Naive thymus-derived CD4-positive, alpha-beta T cell (primary cell): ENCODE results near the gene TBC1D16. TPM values are rescaled to one million over a fixed set of nuclear protein-coding genes. Genes with fewer than 3 reads are reported as not detected.

ENCODE experiments used
- ATAC-seq: fragments of 150-1000 bp; cut with Tn5 transposase; 2 replicates; pipeline ENCODE4 v1.10.0; 2021; ENCODE audit warnings: mild to moderate bottlenecking, moderate library complexity
- CTCF ChIA-PET: fragments of 350-600 bp; sonication (Branson Sonifier 250); formaldehyde crosslinking; loops from one replicate; lab custom pipeline; 2021; ENCODE audit warnings: antibody characterized with exemption; lab: Charles Lee
- POLR2A ChIA-PET: fragments of 350-600 bp; sonication (Branson Sonifier 250); formaldehyde crosslinking; loops from one replicate; lab custom pipeline; 2021; ENCODE audit warnings: antibody characterized with exemption, inconsistent platforms; lab: Charles Lee
- DNase-seq, 9 donors: peaks; one replicate each; pipeline versions ENCODE4 v3.0.0 to v3.0.0-alpha.2; 2020 to 2022; ENCODE audit warnings: mixed read lengths in 1 of 9
- H3K27ac ChIP-seq: one replicate; pipeline ENCODE4 v1.7.0; 2013; ENCODE audit warnings: mild to moderate bottlenecking, low read depth, low read length, moderate library complexity
- H3K27me3 ChIP-seq, 2 donors: one replicate each; pipeline ENCODE4 v1.7.0; 2013; ENCODE audit warnings: low read length in 2 of 2, mild to moderate bottlenecking in 2 of 2, moderate library complexity in 2 of 2; ENCODE audit not compliant: control insufficient read depth in 2 of 2, insufficient read depth in 2 of 2
- H3K36me3 ChIP-seq, 3 experiments: 1 replicate in 2 of 3; 2 replicates in 1 of 3; pipeline ENCODE4 v1.7.0; 2013; ENCODE audit warnings: low read length in 3 of 3, mild to moderate bottlenecking in 3 of 3, moderate library complexity in 1 of 3; ENCODE audit not compliant: insufficient read depth in 3 of 3, control insufficient read depth in 2 of 3
- H3K4me1 ChIP-seq, 2 donors: one replicate each; pipeline ENCODE4 v1.7.0; 2013; ENCODE audit warnings: low read length in 2 of 2, mild to moderate bottlenecking in 2 of 2, moderate library complexity in 1 of 2; ENCODE audit not compliant: control insufficient read depth in 2 of 2, insufficient read depth in 2 of 2
- H3K4me3 ChIP-seq: 2 replicates; pipeline ENCODE4 v1.7.0; 2013; ENCODE audit warnings: mild to moderate bottlenecking, low read length
- H3K9me3 ChIP-seq, 3 experiments: 1 replicate in 2 of 3; 2 replicates in 1 of 3; pipeline ENCODE4 v1.7.0; 2013; ENCODE audit warnings: low read length in 3 of 3; ENCODE audit not compliant: control insufficient read depth in 2 of 3
- H3K27ac Mint-ChIP-seq, 9 donors: one replicate each; pipeline ENCODE4 v1.8.0; 2020 to 2022; ENCODE audit warnings: mixed read lengths in 9 of 9, mild to moderate bottlenecking in 8 of 9, moderate library complexity in 5 of 9, inconsistent platforms in 2 of 9
- H3K27me3 Mint-ChIP-seq, 5 donors: one replicate each; pipeline ENCODE4 v1.8.0; 2021 to 2022; ENCODE audit warnings: mixed read lengths in 5 of 5, mild to moderate bottlenecking in 1 of 5
- H3K36me3 Mint-ChIP-seq, 5 donors: one replicate each; pipeline ENCODE4 v1.8.0; 2020 to 2022; ENCODE audit warnings: mixed read lengths in 5 of 5, mild to moderate bottlenecking in 3 of 5, inconsistent platforms in 1 of 5
- H3K4me1 Mint-ChIP-seq, 7 donors: one replicate each; pipeline ENCODE4 v1.8.0; 2020 to 2022; ENCODE audit warnings: mixed read lengths in 7 of 7, mild to moderate bottlenecking in 3 of 7, inconsistent platforms in 1 of 7
- H3K4me3 Mint-ChIP-seq, 10 donors: one replicate each; pipeline ENCODE4 v1.8.0; 2020 to 2022; ENCODE audit warnings: mild to moderate bottlenecking in 10 of 10, mixed read lengths in 10 of 10, moderate library complexity in 6 of 10, inconsistent platforms in 2 of 10
- H3K9me3 Mint-ChIP-seq, 11 donors: one replicate each; pipeline ENCODE4 v1.8.0; 2020 to 2022; ENCODE audit warnings: mixed read lengths in 11 of 11, mild to moderate bottlenecking in 4 of 11, inconsistent platforms in 1 of 11, moderate library complexity in 1 of 11
- intact Hi-C, 2 donors: fragments of 100-400 bp; cut with micrococcal nuclease; formaldehyde crosslinking; loops; one replicate each; pipeline ENCODE4 v1.15.1; 2023
- polyA plus RNA-seq, 2 donors: library from polyadenylated mRNA; unstranded; fragments of 300-500 nt; fragmentation: Illumina TruSeq; gene quantifications; one replicate each; pipeline ENCODE4 v1.2.3, GENCODE V29; 2021
- total RNA-seq, 6 experiments: library from RNA in 5 of 6; stranded (reverse) in 5 of 6; gene quantifications; 1 replicate in 5 of 6; 2 replicates in 1 of 6; pipeline ENCODE4 v1.2.3 and lab custom pipeline; 2021 to 2026

TBC1D16 gene
- total and polyA plus RNA-seq, 7 experiments from 2014 or later, result 0.44 to 2.5 (median 1.2) TPM

DNA sequence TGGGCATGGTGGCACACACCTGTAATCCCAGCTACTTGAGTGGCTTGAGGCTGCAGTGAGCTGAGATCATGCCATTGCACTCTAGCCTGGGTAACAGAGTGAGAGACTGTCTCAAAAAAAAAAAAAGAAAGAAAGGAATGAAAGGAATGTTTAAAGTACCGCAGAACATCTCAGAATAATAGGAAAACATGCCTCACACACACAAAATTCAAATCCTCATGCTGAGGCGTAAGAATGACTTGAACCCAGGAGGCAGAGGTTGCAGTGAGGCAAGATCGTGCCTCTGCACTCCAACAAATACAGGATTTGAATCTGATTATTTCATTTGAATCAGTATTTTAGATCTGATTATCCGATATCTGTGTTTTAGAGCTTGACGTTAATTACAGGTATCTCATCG is 44.4 kb upstream of the TBC1D16 start:
- Histone ChIP-seq H3K36me3 (no peaks in the 10 kb centered on the region), H3K27me3 (no peaks in the 10 kb centered on the region), H3K27ac (no peak overlapping the region), H3K4me3 (no peak overlapping the region), H3K4me1 (peaks cover 0 to 5% of the 10 kb centered on the region in 2 donors), H3K9me3 (no peaks in the 10 kb centered on the region)
- Mint-ChIP-seq H3K4me1 (peaks cover 0 to 4% (median 2%) of the 10 kb centered on the region in 7 donors), H3K27ac (peak overlapping the region in 1 of 9 donors; percentile 31), H3K9me3 (no peaks in the 10 kb centered on the region), H3K4me3 (no peak overlapping the region), H3K27me3 (peaks cover 0 to 8% (median 0%) of the 10 kb centered on the region in 5 donors), H3K36me3 (no peaks in the 10 kb centered on the region)
- ChIA-PET CTCF (no interaction called here), POLR2A (interaction anchor here (0.7 kb wide), 1 partner anchor 1321 kb away, joined by 4 read pairs; no protein-coding TSS in a partner anchor)
- DNase-seq, result no peak
- intact Hi-C loops, result no loop called here
- no peak for ATAC-seq

DNA sequence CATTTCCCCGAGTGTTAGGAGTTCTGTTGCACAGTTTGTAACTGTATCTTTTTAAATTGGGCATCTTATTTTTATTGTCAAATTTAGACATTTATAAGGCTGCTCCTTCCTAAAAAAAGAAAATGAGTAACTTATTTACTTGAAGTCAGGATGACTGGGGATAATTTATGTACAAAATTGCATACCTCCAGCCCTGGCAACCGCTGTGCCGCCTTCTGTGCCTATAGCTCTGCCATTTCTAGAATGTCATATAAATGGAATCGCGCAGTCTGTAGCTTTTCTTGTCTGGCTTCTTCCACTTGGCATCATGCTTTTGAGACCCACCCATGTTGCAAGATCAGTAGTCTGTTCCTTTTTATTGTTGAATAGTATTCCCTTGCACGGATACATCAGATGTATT is 36.7 kb upstream of the TBC1D16 start:
- Mint-ChIP-seq H3K4me1 (peaks cover 0 to 13% (median 10%) of the 10 kb centered on the region in 7 donors), H3K27ac (no peak overlapping the region), H3K36me3 (no peaks in the 10 kb centered on the region), H3K27me3 (peaks cover 0 to 6% (median 0%) of the 10 kb centered on the region in 5 donors), H3K4me3 (no peak overlapping the region), H3K9me3 (no peaks in the 10 kb centered on the region)
- Histone ChIP-seq H3K4me3 (no peak overlapping the region), H3K36me3 (no peaks in the 10 kb centered on the region), H3K9me3 (no peaks in the 10 kb centered on the region), H3K4me1 (peaks cover 0 to 10% of the 10 kb centered on the region in 2 donors), H3K27me3 (no peaks in the 10 kb centered on the region), H3K27ac (no peak overlapping the region)
- CTCF ChIA-PET, result no interaction called here
- intact Hi-C loops, result no loop called here
- no peak for DNase-seq
- ATAC-seq, result no peak
- POLR2A ChIA-PET, result no interaction called here

- no peaks in the 10 kb centered on the region for H3K9me3 Mint-ChIP-seq
- Histone ChIP-seq H3K4me3 (no peak overlapping the region), H3K27me3 (no peaks in the 10 kb centered on the region), H3K36me3 (no peaks in the 10 kb centered on the region), H3K4me1 (peaks cover 0 to 10% of the 10 kb centered on the region in 2 donors), H3K27ac (no peak overlapping the region), H3K9me3 (no peaks in the 10 kb centered on the region)
- ATAC-seq, result no peak
- peaks cover 0 to 6% (median 0%) of the 10 kb centered on the region in 5 donors for H3K27me3 Mint-ChIP-seq
- POLR2A ChIA-PET, result no interaction called here
- peak overlapping the region in 1 of 10 donors; percentile 23 for H3K4me3 Mint-ChIP-seq
- intact Hi-C loops, result no loop called here
- peaks cover 0 to 13% (median 10%) of the 10 kb centered on the region in 7 donors for H3K4me1 Mint-ChIP-seq
- no peak overlapping the region for H3K27ac Mint-ChIP-seq
- CTCF ChIA-PET, result no interaction called here
- no peaks in the 10 kb centered on the region for H3K36me3 Mint-ChIP-seq
- no peak for DNase-seq
Observed at GRCh38 chr17:80071116-80071841, 35.6 kb upstream of the TBC1D16 start.

GRCh38 chr17:80070375-80071115 is 34.9 kb upstream of the TBC1D16 start:
- intact Hi-C loops, result no loop called here
- ATAC-seq (no peak), DNase-seq (no peak)
- H3K27me3 Mint-ChIP-seq, result peaks cover 0 to 6% (median 0%) of the 10 kb centered on the region in 5 donors
- Histone ChIP-seq H3K9me3 (no peaks in the 10 kb centered on the region), H3K4me3 (no peak overlapping the region), H3K27me3 (no peaks in the 10 kb centered on the region), H3K36me3 (no peaks in the 10 kb centered on the region), H3K4me1 (peaks cover 0 to 10% of the 10 kb centered on the region in 2 donors), H3K27ac (no peak overlapping the region)
- H3K27ac Mint-ChIP-seq, result no peak overlapping the region
- no peak overlapping the region for H3K4me3 Mint-ChIP-seq
- peaks cover 0 to 13% (median 10%) of the 10 kb centered on the region in 7 donors for H3K4me1 Mint-ChIP-seq
- H3K9me3 Mint-ChIP-seq, result no peaks in the 10 kb centered on the region
- ChIA-PET POLR2A (no interaction called here), CTCF (no interaction called here)
- no peaks in the 10 kb centered on the region for H3K36me3 Mint-ChIP-seq

DNA sequence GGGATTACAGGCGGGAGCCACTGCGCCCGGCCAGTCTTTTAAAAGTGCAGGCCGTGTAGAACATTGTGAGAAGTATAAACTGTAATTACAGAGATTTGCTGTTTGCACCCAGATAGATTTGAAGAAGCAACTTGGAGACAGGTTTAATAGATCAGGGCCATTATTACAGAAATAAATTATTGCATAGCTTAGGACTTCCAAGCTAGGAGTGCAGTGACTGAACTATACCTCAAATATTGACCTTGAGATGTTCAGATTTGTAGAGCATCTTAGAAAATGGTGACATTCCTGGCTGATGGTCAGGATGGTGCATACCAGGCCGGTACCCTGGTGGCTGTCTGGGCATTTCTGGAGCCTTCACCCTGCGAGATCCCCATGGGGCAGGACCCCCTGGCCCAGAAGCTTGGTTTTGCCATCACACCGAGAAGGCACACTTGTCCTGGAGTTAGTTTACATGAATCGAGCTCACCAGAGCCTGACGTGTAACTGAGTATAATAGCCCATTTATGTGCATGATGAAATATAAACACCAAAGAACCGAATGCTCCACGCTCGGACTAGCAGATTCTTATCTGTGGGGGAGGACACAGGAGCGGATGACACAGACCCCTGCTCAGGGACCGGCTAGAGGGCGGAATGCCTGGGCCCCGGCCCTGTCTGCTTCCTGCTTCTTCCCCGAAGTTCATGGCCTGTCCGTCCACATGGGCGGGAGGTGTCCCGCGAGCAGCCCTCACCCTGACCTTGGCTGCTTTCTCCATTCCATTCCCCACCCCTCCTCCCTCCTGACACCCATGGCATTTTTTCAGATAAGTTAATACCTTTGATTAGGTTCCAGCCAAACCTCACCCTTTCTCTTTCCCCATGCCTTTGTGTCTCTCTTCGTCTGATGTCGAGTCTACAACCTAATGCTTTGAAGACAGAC is 32.9 kb upstream of the TBC1D16 start:
- Mint-ChIP-seq H3K27me3 (peaks cover 0 to 4% (median 0%) of the 10 kb centered on the region in 5 donors), H3K4me1 (peaks cover 0 to 13% (median 10%) of the 10 kb centered on the region in 7 donors), H3K4me3 (no peak overlapping the region), H3K27ac (no peak overlapping the region), H3K36me3 (no peaks in the 10 kb centered on the region), H3K9me3 (no peaks in the 10 kb centered on the region)
- Histone ChIP-seq H3K4me3 (no peak overlapping the region), H3K27ac (no peak overlapping the region), H3K4me1 (peaks cover 0 to 10% of the 10 kb centered on the region in 2 donors), H3K9me3 (no peaks in the 10 kb centered on the region), H3K27me3 (no peaks in the 10 kb centered on the region), H3K36me3 (no peaks in the 10 kb centered on the region)
- no peak for DNase-seq
- intact Hi-C loops, result no loop called here
- CTCF ChIA-PET, result no interaction called here
- POLR2A ChIA-PET, result no interaction called here
- ATAC-seq, result no peak

DNA sequence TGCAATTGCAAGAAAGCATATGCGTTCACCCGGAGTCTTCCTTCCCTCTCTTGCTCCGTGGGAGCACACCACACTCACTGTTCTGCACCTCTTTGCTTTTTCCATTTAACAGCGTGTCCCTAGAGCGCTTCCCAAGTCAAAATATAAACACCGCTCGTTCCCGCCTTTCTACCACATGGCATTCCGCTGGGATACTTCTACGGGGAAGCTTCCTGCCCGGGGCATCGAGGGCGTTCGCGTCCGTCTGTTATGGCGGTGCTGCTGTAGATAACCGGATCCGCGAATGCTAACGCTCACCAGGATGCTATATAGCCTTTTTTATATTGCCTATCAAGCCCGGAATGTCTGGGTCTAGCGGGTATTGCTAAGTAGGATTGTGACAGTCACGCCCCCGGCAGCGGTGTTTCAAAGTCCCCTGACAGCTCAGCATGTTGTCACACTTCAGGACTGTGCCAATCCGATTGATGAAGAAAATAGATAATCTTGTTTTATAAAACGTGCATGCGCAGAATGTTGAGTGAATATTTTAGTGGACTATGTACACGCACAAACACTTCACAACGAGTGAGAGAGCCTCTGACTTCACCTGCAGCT is 31.8 kb upstream of the TBC1D16 start:
- Histone ChIP-seq H3K4me1 (peaks cover 0 to 10% of the 10 kb centered on the region in 2 donors), H3K4me3 (no peak overlapping the region), H3K27me3 (no peaks in the 10 kb centered on the region), H3K9me3 (no peaks in the 10 kb centered on the region), H3K36me3 (no peaks in the 10 kb centered on the region), H3K27ac (no peak overlapping the region)
- peak overlapping the region in 1 of 9 donors; percentile 36 for H3K27ac Mint-ChIP-seq
- no peaks in the 10 kb centered on the region for H3K9me3 Mint-ChIP-seq
- CTCF ChIA-PET, result no interaction called here
- POLR2A ChIA-PET, result no interaction called here
- H3K4me1 Mint-ChIP-seq, result peaks cover 0 to 13% (median 10%) of the 10 kb centered on the region in 7 donors
- no peak overlapping the region for H3K4me3 Mint-ChIP-seq
- no peak for ATAC-seq
- intact Hi-C loops, result no loop called here
- no peaks in the 10 kb centered on the region for H3K27me3 Mint-ChIP-seq
- DNase-seq, result no peak
- H3K36me3 Mint-ChIP-seq, result no peaks in the 10 kb centered on the region
